Effector memory CD8-positive, alpha-beta T cell (primary cell): Measurements from ENCODE around the gene RCBTB2.

Experiments used
- ATAC-seq: fragments of 150-1000 bp; cut with Tn5 transposase; replicated peaks from 2 replicates; pipeline ENCODE4 v1.10.0; 2021; ENCODE audit warnings: mild to moderate bottlenecking, moderate library complexity
- DNase-seq, 3 experiments: peaks; one replicate each; pipeline ENCODE4 v3.0.0; 2021
- H3K27ac Mint-ChIP-seq, 2 donors: one replicate each; pipeline ENCODE4 v1.8.0; 2022; ENCODE audit warnings: mild to moderate bottlenecking in 2 of 2, mixed read lengths in 2 of 2, moderate library complexity in 2 of 2
- H3K27me3 Mint-ChIP-seq, 2 donors: one replicate each; pipeline ENCODE4 v1.8.0; 2022; ENCODE audit warnings: mixed read lengths in 2 of 2
- H3K36me3 Mint-ChIP-seq: one replicate; pipeline ENCODE4 v1.8.0; 2022; ENCODE audit warnings: mild to moderate bottlenecking, moderate library complexity, mixed read lengths; ENCODE audit not compliant: insufficient read depth
- H3K4me1 Mint-ChIP-seq, 2 donors: one replicate each; pipeline ENCODE4 v1.8.0; 2022; ENCODE audit warnings: low read depth in 2 of 2, mixed read lengths in 2 of 2
- H3K4me3 Mint-ChIP-seq, 2 donors: one replicate each; pipeline ENCODE4 v1.8.0; 2022; ENCODE audit warnings: mild to moderate bottlenecking in 2 of 2, mixed read lengths in 2 of 2, moderate library complexity in 2 of 2
- H3K9me3 Mint-ChIP-seq, 2 donors: one replicate each; pipeline ENCODE4 v1.8.0; 2022; ENCODE audit warnings: mixed read lengths in 2 of 2

The RCBTB2 gene

DNA sequence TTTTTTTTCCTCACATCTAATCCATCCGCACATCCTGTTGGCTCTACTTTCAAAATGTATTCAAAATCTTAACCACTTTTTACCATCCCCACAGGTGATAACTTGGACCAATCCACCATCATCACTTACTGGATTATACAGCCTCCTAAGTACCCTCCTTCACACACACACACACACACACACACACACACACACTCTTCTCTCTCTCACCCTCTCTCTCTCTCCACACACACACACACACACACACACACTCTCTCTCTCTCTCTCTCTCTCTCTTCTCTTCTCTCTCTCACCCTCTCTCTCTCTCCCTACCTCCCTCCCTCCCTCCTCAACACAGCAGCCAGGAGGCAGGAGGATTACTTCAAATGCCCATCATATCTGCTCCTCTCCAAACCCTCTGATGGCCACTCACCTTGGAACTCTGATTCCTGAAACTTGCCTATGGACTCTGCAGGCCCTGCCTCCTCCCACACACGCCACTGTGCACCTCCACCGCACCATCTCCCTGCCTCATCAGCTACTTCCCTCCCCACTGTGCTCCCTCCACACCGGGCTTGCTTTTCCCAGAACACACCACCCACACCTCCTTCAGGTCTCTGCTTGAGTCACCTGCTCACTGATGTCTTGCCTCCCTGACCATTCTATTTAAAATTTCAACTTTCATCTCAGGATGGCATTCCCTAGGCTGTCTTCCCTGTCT lies 39.7 kb downstream of the RCBTB2 start:
- H3K27me3 Mint-ChIP-seq, result no peaks in the 10 kb centered on the region
- H3K27ac Mint-ChIP-seq, result no peak overlapping the region
- no peaks in the 10 kb centered on the region for H3K9me3 Mint-ChIP-seq
- ATAC-seq (peak; percentile 26), DNase-seq (peak; percentile 17 to 31 (median 21))
- H3K4me3 Mint-ChIP-seq, result no peak overlapping the region
- H3K36me3 Mint-ChIP-seq, result peaks cover 4% of the 10 kb centered on the region
- peaks cover 25 to 46% of the 10 kb centered on the region in 2 donors for H3K4me1 Mint-ChIP-seq

DNA sequence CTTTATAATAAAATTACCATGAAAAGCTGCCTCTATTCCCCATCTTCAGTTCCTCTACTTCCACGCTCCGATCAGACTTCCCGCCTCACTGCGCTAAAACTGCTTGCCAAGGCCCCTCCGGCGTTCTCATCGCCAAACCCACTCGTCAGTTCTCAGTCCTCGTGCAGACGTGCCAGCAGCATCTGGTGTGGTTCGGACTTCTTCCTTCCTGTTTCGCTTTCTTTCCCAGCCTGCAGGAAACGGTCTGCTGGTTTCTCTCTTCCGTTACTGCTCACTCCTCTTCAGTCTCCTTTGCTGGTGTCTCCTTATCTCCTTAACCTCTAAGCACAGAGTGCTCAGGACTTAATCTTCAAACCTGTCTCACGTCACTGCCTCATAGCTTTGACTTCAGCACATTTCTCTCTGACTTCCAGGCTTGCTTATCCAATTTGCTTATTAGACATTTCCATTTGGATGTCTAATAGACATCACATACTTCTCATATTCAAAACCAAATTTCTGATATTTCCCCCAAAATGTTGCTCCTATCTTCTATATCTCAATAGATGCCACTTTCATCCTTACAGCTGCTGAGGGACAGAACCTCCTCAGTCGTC lies 40.3 kb downstream of the RCBTB2 start:
- Mint-ChIP-seq H3K27ac (no peak overlapping the region), H3K4me3 (no peak overlapping the region), H3K9me3 (no peaks in the 10 kb centered on the region), H3K27me3 (no peaks in the 10 kb centered on the region), H3K4me1 (peaks cover 21 to 49% of the 10 kb centered on the region in 2 donors), H3K36me3 (peaks cover 6% of the 10 kb centered on the region)
- peak; percentile 65 to 67 (median 66) for DNase-seq
- peak; percentile 85 for ATAC-seq

DNA sequence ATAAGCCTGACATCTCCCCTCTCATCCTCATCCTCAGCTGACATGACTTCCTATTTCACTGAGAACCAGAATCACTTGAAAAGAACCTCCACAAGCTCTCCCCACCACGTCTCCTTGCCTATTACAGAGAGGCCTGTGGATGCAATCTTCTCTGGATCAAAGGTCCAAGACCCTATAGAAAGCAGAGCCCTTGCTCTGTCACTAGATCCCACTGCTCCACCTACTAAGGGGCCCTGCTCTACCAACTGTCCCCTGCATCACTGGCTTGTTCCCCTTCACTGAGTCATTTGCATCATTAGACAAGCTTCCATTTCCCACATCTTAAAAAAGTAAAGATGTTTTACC lies 40.8 kb downstream of the RCBTB2 start:
- Mint-ChIP-seq H3K27ac (no peak overlapping the region), H3K36me3 (peaks cover 11% of the 10 kb centered on the region), H3K4me1 (peaks cover 22 to 49% of the 10 kb centered on the region in 2 donors), H3K27me3 (no peaks in the 10 kb centered on the region), H3K9me3 (no peaks in the 10 kb centered on the region), H3K4me3 (no peak overlapping the region)
- no peak for DNase-seq
- ATAC-seq, result peak; percentile 24

DNA sequence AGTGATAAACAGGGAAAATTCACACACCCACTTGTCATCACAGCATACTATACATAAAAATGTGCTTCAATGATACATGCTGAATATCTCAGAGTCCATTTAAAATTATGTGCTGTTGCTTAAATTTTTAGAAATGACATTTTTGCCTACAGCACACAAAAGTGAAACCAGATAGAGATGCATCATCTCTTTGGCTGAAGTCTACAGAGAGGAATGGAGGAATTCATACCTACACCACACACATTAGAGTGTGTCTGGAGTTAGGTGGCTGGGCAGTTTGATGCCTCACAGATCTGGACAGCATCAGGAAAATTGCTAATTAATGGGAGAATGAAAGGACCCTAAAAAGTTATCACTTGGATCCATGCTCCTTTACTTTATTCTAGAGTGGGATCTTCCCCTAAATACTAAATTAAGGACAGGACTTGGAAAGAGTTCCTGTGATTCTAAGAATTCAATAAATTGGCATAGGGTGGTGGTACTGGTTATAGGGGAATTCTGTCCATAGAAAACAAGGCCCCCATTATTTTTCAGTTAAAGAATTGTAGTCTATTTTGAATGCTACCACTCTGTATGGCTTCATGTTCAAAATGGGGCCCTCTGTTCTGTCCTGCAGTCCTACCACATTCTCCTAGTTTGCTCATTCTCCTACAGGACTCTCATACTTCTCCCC lies 41.3 kb downstream of the RCBTB2 start:
- no peak overlapping the region for H3K27ac Mint-ChIP-seq
- H3K9me3 Mint-ChIP-seq, result no peaks in the 10 kb centered on the region
- DNase-seq, result no peak
- peak; percentile 10 for ATAC-seq
- no peak overlapping the region for H3K4me3 Mint-ChIP-seq
- peaks cover 13% of the 10 kb centered on the region for H3K36me3 Mint-ChIP-seq
- no peaks in the 10 kb centered on the region for H3K27me3 Mint-ChIP-seq
- peaks cover 18 to 45% of the 10 kb centered on the region in 2 donors for H3K4me1 Mint-ChIP-seq

DNA sequence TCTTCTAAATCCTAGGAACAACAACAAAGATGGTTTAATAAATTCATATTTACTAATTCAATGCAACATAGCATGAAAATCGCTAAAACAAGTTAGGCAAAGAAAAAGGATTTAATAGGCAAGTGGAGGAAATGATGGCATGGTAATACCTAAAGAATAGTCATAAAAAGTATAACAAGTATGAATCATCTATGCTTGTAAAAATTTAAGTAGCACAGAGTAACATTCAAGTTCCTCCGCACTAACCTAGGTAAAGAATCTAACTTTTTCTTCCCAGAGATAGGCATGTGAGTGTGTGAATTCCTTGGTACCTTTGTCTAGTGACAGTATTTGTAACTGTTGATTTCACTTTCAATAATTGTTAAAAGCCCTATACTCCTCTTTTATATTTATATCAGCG lies 42.6 kb downstream of the RCBTB2 start:
- DNase-seq (no peak), ATAC-seq (no peak)
- no peak overlapping the region for H3K27ac Mint-ChIP-seq
- peaks cover 13% of the 10 kb centered on the region for H3K36me3 Mint-ChIP-seq
- H3K27me3 Mint-ChIP-seq, result no peaks in the 10 kb centered on the region
- H3K4me3 Mint-ChIP-seq, result no peak overlapping the region
- peaks cover 0 to 2% of the 10 kb centered on the region in 2 donors for H3K9me3 Mint-ChIP-seq
- peaks cover 14 to 42% of the 10 kb centered on the region in 2 donors for H3K4me1 Mint-ChIP-seq

DNA sequence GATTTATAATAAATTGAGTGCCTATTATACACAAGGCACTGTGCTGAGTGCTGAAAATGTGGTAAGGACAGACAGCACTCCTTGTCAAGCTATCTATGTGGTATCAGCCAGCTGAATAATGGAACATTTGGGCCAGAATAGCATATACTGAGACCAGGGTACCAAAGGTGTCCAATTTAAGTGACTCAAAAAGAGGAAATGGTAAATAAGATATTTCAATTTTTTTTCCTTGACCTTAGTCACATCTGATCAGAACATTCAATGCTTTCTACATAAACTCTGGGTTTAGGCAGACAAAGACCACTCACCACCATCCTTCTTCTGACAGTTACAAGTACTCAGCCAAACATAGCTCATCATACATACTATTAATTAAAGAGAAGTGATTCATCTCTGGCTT lies 43.2 kb downstream of the RCBTB2 start:
- H3K36me3 Mint-ChIP-seq, result peaks cover 13% of the 10 kb centered on the region
- no peak for DNase-seq
- peaks cover 14 to 42% of the 10 kb centered on the region in 2 donors for H3K4me1 Mint-ChIP-seq
- no peak for ATAC-seq
- peaks cover 0 to 2% of the 10 kb centered on the region in 2 donors for H3K9me3 Mint-ChIP-seq
- no peak overlapping the region for H3K4me3 Mint-ChIP-seq
- no peaks in the 10 kb centered on the region for H3K27me3 Mint-ChIP-seq
- no peak overlapping the region for H3K27ac Mint-ChIP-seq

DNA sequence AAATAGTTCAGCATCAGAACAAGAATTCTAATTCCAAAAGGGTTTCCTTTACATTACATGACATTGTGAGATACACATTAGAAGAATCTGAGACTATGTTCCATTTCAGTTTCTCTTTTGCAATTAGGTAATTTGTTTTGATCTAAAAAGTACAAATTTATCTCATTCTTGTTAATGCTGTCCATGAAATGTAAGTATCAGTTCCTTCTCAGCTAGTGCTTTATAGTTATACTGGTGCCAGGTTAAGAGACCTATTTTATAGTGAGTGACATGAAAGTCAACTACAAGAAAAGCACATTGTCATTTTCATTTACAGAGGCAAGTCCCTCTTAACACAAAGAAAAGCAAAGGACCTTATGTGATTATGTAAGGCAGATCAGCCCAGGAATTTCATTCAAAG lies 43.9 kb downstream of the RCBTB2 start:
- Mint-ChIP-seq H3K27ac (no peak overlapping the region), H3K4me3 (peak overlapping the region in 1 of 2 donors; percentile 52), H3K9me3 (peaks cover 0 to 2% of the 10 kb centered on the region in 2 donors), H3K4me1 (peaks cover 14 to 42% of the 10 kb centered on the region in 2 donors), H3K27me3 (no peaks in the 10 kb centered on the region), H3K36me3 (peaks cover 13% of the 10 kb centered on the region)
- ATAC-seq (no peak), DNase-seq (no peak)

DNA sequence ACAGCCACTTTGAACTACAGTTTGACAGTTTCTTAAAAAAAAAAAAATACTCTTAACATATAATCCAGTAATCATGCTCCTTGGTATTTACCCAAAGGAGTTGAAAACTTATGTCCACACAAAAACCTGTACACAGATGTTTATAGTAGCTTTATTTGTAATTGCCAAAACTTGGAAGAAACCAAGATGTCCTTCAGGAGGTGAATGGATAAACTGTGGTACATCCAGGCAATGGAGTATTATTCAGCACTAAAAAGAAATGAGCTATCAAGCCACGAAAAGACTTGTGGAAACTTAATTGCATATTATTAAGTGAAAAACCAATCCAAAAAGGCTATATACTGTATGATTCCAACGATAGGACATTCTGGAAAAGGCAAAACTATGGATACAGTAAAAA lies 44.9 kb downstream of the RCBTB2 start:
- DNase-seq, result no peak
- H3K4me1 Mint-ChIP-seq, result peaks cover 14 to 43% of the 10 kb centered on the region in 2 donors
- ATAC-seq, result no peak

DNA sequence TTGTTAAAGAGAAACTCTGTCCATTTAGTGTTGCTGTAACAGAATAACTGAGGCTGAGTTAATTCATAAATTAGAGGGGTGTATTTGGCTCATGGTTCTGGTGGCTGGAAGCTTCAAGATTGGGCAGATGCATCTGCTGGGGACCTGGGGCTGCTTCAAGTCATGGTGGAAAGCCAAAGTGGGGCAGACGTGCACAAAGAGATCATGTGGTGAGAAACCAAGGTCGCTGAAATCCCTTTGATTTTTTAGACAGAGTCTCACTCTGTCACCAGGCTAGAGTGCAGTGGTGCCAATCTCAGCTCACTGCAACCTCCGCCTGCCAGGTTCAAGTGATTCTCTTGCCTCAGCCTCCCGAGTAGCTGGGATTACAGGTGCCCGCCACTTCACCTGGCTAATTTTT lies 46.0 kb downstream of the RCBTB2 start:
- Mint-ChIP-seq H3K27me3 (no peaks in the 10 kb centered on the region), H3K27ac (peak overlapping the region in 1 of 2 donors; percentile 60), H3K36me3 (peaks cover 13% of the 10 kb centered on the region), H3K4me3 (peak overlapping the region in 1 of 2 donors; percentile 36), H3K4me1 (peaks cover 14 to 54% of the 10 kb centered on the region in 2 donors), H3K9me3 (peaks cover 0 to 2% of the 10 kb centered on the region in 2 donors)
- ATAC-seq (peak; percentile 18), DNase-seq (no peak)

More for the DNA sequence above, 44.9 kb downstream of the RCBTB2 start:
- H3K4me3 Mint-ChIP-seq, result peak overlapping the region in 1 of 2 donors; percentile 52
- no peak overlapping the region for H3K27ac Mint-ChIP-seq
- H3K27me3 Mint-ChIP-seq, result no peaks in the 10 kb centered on the region
- peaks cover 0 to 2% of the 10 kb centered on the region in 2 donors for H3K9me3 Mint-ChIP-seq
- peaks cover 13% of the 10 kb centered on the region for H3K36me3 Mint-ChIP-seq

DNA sequence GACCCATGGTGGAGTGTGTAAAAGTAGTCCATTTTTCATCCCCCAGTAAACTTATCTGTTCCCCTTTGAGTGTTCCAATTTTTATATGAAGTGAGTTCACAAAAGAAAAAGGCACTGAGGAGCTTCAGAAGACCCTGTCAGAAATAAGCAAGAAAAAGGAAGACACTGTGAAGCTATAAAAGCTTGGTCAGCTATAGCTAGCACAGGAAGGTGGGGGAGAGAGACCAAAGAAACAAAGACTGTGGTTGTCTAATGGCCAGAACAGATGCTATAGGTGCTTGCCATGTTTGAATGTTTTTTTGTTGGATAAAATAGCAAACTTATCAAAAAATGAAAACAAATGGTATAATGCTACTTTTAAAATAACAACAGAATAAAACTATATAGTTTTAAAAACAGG lies 46.5 kb downstream of the RCBTB2 start:
- Mint-ChIP-seq H3K4me1 (peaks cover 12 to 53% of the 10 kb centered on the region in 2 donors), H3K36me3 (peaks cover 13% of the 10 kb centered on the region), H3K9me3 (peaks cover 0 to 2% of the 10 kb centered on the region in 2 donors), H3K4me3 (peak overlapping the region in 1 of 2 donors; percentile 36), H3K27ac (peak overlapping the region in 1 of 2 donors; percentile 60), H3K27me3 (no peaks in the 10 kb centered on the region)
- no peak for DNase-seq
- no peak for ATAC-seq

DNA sequence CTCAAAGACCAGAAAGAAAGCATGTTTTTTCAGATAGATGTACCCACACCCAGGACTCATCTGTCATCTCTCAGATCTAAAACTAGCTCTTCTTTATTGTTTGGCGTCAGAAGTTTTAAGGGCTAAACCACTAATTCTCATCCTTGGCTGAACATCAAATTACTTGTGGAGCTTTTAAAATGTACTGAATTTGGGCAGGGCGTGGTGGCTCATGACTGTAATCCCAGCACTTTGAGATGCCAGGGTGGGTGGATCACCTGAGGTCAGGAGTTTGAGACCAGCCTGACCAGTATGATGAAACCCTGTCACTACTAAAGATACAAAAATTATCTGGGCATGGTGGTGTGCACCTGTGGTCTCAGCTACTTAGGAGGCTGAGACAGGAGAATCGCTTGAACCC lies 47.4 kb downstream of the RCBTB2 start:
- DNase-seq (no peak), ATAC-seq (no peak)
- Mint-ChIP-seq H3K9me3 (peaks cover 0 to 2% of the 10 kb centered on the region in 2 donors), H3K36me3 (peaks cover 13% of the 10 kb centered on the region), H3K27ac (peak overlapping the region; percentile 60 to 79), H3K27me3 (no peaks in the 10 kb centered on the region), H3K4me3 (peak overlapping the region; percentile 10 to 45), H3K4me1 (peaks cover 9 to 49% of the 10 kb centered on the region in 2 donors)

DNA sequence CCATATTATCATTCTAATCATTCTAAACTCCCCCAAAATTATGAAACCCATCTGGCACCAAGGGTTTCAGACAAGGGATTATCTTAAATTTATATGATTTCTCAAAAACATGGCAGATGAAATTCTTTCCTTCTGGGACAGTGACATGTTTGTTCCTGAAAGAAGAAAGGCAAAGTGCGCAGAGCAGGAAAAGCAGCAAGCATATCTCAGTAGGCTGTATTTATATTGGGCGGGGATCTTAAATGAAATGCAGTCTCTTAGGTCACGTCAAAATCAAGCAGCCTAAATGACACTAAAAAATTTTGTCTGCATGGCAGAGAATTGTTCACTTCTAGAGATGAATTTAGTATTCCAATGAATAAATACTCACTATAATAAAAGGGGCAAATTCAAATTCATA lies 49.3 kb downstream of the RCBTB2 start:
- DNase-seq (no peak), ATAC-seq (no peak)
- H3K36me3 Mint-ChIP-seq, result peaks cover 13% of the 10 kb centered on the region
- H3K4me3 Mint-ChIP-seq, result no peak overlapping the region
- peaks cover 0 to 2% of the 10 kb centered on the region in 2 donors for H3K9me3 Mint-ChIP-seq
- H3K27me3 Mint-ChIP-seq, result no peaks in the 10 kb centered on the region
- H3K4me1 Mint-ChIP-seq, result peaks cover 6 to 33% of the 10 kb centered on the region in 2 donors
- peak overlapping the region in 1 of 2 donors; percentile 7 for H3K27ac Mint-ChIP-seq

DNA sequence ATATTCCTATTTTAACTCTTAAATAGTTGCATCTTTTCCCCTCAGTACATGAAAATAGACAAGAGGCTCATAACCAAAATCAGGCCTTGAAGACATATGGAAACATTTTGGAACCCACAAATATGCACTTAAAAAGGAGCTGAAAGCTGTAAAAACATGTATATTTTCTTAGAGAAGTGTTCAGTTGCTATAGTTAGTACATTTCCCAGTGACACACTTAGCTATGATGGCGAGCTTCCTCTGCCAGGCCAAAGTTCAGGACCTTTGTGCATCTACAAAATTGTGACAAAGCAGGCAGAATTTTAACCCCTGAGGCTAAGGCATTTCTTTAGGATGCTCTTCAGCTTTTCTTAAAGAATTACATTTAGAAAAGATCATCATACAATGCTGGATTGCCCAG lies 54.5 kb downstream of the RCBTB2 start:
- Mint-ChIP-seq H3K27me3 (no peaks in the 10 kb centered on the region), H3K36me3 (peaks cover 5% of the 10 kb centered on the region), H3K27ac (no peak overlapping the region), H3K9me3 (no peaks in the 10 kb centered on the region), H3K4me1 (peaks cover 0 to 20% of the 10 kb centered on the region in 2 donors), H3K4me3 (no peak overlapping the region)
- ATAC-seq (no peak), DNase-seq (no peak)
